SK-N-SH treated with all-trans-retinoic acid at 6 μM for 48 hours (cell line): Measurements from ENCODE around the gene OSMR.

Source experiments
- ATAC-seq: fragments of 200-7000 bp; cut with Tn5 transposase; 3 replicates; pipeline ENCODE4 v1.9.1; 2020; ENCODE audit warnings: mild to moderate bottlenecking, moderate library complexity
- ARNTL ChIP-seq: fragments of 450-650 bp; formaldehyde crosslinking; IDR thresholded peaks from 2 replicates; pipeline ENCODE4 v1.5.0; 2020; ENCODE audit warnings: low read depth, mild to moderate bottlenecking, moderate library complexity, borderline replicate concordance
- CREB5 ChIP-seq: fragments of 250-450 bp; sonication (Bioruptor Pico); IDR thresholded peaks from 2 replicates; pipeline ENCODE4 v1.5.1; 2020; ENCODE audit warnings: low read depth, mild to moderate bottlenecking, moderate library complexity
- CSRNP3 ChIP-seq: fragments of 250-450 bp; sonication (Bioruptor Pico); IDR thresholded peaks from 2 replicates; pipeline ENCODE4 v1.5.1; 2021; ENCODE audit warnings: mild to moderate bottlenecking, moderate library complexity
- ESRRG ChIP-seq: fragments of 250-450 bp; sonication (Bioruptor Pico); IDR thresholded peaks from 2 replicates; pipeline ENCODE4 v1.6.1; 2021; ENCODE audit warnings: mild to moderate bottlenecking
- GLIS3 ChIP-seq: fragments of 250-450 bp; sonication (Bioruptor Pico); IDR thresholded peaks from 2 replicates; pipeline ENCODE4 v1.5.0; 2020; ENCODE audit warnings: mild to moderate bottlenecking, moderate library complexity
- ISL1 ChIP-seq: fragments of 250-450 bp; sonication (Bioruptor Pico); IDR thresholded peaks from 2 replicates; pipeline ENCODE4 v2.1.2; 2022; ENCODE audit warnings: mild to moderate bottlenecking, moderate library complexity
- PATZ1 ChIP-seq: fragments of 250-450 bp; sonication (Bioruptor Pico); IDR thresholded peaks from 2 replicates; pipeline ENCODE4 v1.8.0; 2020; ENCODE audit warnings: mild to moderate bottlenecking, moderate library complexity, borderline replicate concordance
- RARB ChIP-seq: fragments of 250-450 bp; sonication (Bioruptor Pico); IDR thresholded peaks from 2 replicates; pipeline ENCODE4 v1.8.0; 2021; ENCODE audit warnings: mild to moderate bottlenecking, moderate library complexity
- TSHZ2 ChIP-seq: fragments of 250-450 bp; sonication (Bioruptor Pico); IDR thresholded peaks from 2 replicates; pipeline ENCODE4 v1.5.0; 2020; ENCODE audit warnings: mild to moderate bottlenecking, moderate library complexity
- ZFP3 ChIP-seq: fragments of 250-450 bp; sonication (Bioruptor Pico); IDR thresholded peaks from 2 replicates; pipeline ENCODE4 v1.5.0; 2020; ENCODE audit warnings: mild to moderate bottlenecking, moderate library complexity
- ZFP30 ChIP-seq: fragments of 450-650 bp; formaldehyde crosslinking; IDR thresholded peaks from 2 replicates; pipeline ENCODE4 v1.5.0; 2022; ENCODE audit warnings: mild to moderate bottlenecking, moderate library complexity
- ZNF565 ChIP-seq: fragments of 450-650 bp; formaldehyde crosslinking; conservative IDR thresholded peaks from 2 replicates; pipeline ENCODE4 v1.5.0; 2020; ENCODE audit warnings: low read depth, mild to moderate bottlenecking, moderate library complexity
- ZNF70 ChIP-seq: fragments of 450-650 bp; formaldehyde crosslinking; IDR thresholded peaks from 2 replicates; pipeline ENCODE4 v1.5.0; 2020; ENCODE audit warnings: mild to moderate bottlenecking, moderate library complexity
- ZNF8 ChIP-seq: fragments of 450-650 bp; formaldehyde crosslinking; IDR thresholded peaks from 2 replicates; pipeline ENCODE4 v1.5.0; 2020; ENCODE audit warnings: mild to moderate bottlenecking, moderate library complexity

The OSMR gene

GRCh38 chr5:38835887-38836286 is 9.9 kb upstream of the OSMR start:
- TF ChIP-seq ESRRG (CRISPR knock-in tag) = no peak
- TF ChIP-seq CSRNP3 (CRISPR knock-in tag) = no peak
- TF ChIP-seq PATZ1 = no peak
- peak; percentile 69 for ATAC-seq

- no peak for TF ChIP-seq CREB5 (CRISPR knock-in tag)
- TF ChIP-seq ZNF565 = no peak
- no peak for TF ChIP-seq ZFP3 (CRISPR knock-in tag)
- TF ChIP-seq ZNF70 (CRISPR knock-in tag) = no peak
- ATAC-seq = no peak
These were observed 8.4 kb upstream of the OSMR start for GRCh38 chr5:38837416-38837815.

GRCh38 chr5:38837932-38838331 is 7.9 kb upstream of the OSMR start:
- no peak for ATAC-seq
- TF ChIP-seq GLIS3 (CRISPR knock-in tag) (no peak), ESRRG (CRISPR knock-in tag) (no peak), ZFP3 (CRISPR knock-in tag) (no peak), ZNF8 (CRISPR knock-in tag) (no peak), TSHZ2 (CRISPR knock-in tag) (no peak), RARB (CRISPR knock-in tag) (no peak), ZNF565 (no peak)

GRCh38 chr5:38843665-38844064 is 2.1 kb upstream of the OSMR start:
- TF ChIP-seq TSHZ2 (CRISPR knock-in tag) (no peak), ISL1 (CRISPR knock-in tag) (no peak), ZFP3 (CRISPR knock-in tag) (no peak), ARNTL (CRISPR knock-in tag) (no peak), CREB5 (CRISPR knock-in tag) (no peak), ZNF565 (no peak), ESRRG (CRISPR knock-in tag) (no peak), GLIS3 (CRISPR knock-in tag) (no peak), ZFP30 (CRISPR knock-in tag) (no peak)
- TF ChIP-seq, all 23 proteins: peak for 0
- ATAC-seq = no peak
